Measurements from ENCODE around the gene FARS2. TPM values are rescaled to one million over a fixed set of nuclear protein-coding genes. Genes with fewer than 3 reads are reported as not detected.

The FARS2 gene
- total and polyA plus RNA-seq, 7 experiments from 2014 or later = 16.2 to 28.1 (median 20.8) TPM

DNA sequence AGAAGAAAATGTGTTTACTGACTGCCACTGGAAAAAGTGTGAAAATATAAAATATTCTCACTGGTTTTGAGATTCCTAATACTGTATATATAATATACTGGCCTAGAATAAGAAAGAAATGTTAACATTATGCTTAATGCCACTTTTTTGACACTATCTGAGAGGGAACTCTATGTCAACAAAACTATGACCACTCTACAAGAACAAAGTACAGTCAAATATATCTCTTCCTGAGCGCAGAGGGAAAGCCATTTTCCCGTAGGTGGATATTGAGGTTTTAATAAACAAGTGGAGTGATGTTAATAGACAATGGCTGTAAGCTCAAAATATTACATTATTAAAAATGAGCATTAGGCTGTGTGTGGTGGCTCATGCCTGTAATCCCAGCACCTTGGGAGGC, 25.5 kb upstream of the FARS2 start:
- Mint-ChIP-seq H3K9me3 (no peaks in the 10 kb centered on the region), H3K4me1 (peaks cover 0 to 2% (median 0%) of the 10 kb centered on the region in 7 donors), H3K4me3 (no peak overlapping the region), H3K36me3 (peaks cover 0 to 20% (median 4%) of the 10 kb centered on the region in 5 donors), H3K27me3 (no peaks in the 10 kb centered on the region), H3K27ac (no peak overlapping the region)
- H3K9me3 ChIP-seq (ENCODE audit: control insufficient read depth in 2 of 3, low read length in 3 of 3) = no peaks in the 10 kb centered on the region
- no peak overlapping the region for H3K4me3 ChIP-seq (ENCODE audit: low read length)
- no peaks in the 10 kb centered on the region for H3K4me1 ChIP-seq (ENCODE audit: control insufficient read depth in 2 of 2, insufficient read depth in 2 of 2, low read length in 2 of 2)
- intact Hi-C loops (cut with micrococcal nuclease) = no loop called here
- H3K36me3 ChIP-seq (ENCODE audit: control insufficient read depth in 2 of 3, insufficient read depth in 3 of 3, low read length in 3 of 3) = peaks cover 0 to 9% (median 0%) of the 10 kb centered on the region in 3 experiments
- H3K27me3 ChIP-seq (ENCODE audit: control insufficient read depth in 2 of 2, insufficient read depth in 2 of 2, low read length in 2 of 2) = no peaks in the 10 kb centered on the region
- ChIA-PET POLR2A (no interaction called here), CTCF (no interaction called here)
- no peak for DNase-seq
- ATAC-seq = no peak
- no peak overlapping the region for H3K27ac ChIP-seq (ENCODE audit: low read depth, low read length)

DNA sequence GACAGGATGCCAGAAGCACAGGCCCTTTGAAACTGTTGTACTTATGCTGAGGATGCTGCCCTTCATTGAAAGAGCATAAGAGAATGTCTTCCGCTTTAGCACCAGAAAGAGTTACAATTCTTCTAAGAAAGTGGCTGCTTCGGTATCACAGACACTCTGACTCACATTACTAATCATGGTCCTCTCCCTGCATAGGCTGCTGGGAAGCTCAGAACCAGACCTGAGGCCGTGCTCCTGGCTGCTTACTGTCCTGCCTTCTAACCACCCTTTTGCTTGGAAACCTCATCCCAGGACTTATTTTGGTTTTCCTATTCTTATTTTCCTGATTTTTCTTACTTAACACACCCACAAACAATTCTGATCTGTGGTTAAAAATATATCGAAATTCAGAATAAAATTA, 23.5 kb upstream of the FARS2 start:
- intact Hi-C loops (cut with micrococcal nuclease) = no loop called here

DNA sequence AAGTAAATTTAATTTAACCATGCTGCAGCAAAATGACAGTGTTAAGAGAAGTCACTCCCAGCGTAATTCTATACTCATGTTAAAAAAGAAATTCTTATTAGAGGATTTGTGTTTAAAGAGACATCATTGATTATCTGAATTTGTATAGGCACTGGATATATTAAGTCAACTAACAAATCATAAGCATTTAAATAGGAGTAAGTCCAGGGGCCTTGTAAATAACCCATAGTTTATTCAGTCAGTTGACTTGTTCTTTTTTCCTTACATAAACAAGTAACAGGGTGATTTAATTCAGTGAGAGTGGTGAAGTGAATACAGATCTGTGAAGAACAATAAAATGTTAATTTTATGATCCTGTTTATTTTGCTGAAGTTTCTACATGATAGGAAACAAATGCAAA, 23.0 kb upstream of the FARS2 start:
- Mint-ChIP-seq H3K9me3 (no peaks in the 10 kb centered on the region), H3K36me3 (peaks cover 0 to 28% (median 4%) of the 10 kb centered on the region in 5 donors), H3K27ac (no peak overlapping the region), H3K27me3 (no peaks in the 10 kb centered on the region), H3K4me1 (no peaks in the 10 kb centered on the region), H3K4me3 (no peak overlapping the region)
- ChIA-PET POLR2A (no interaction called here), CTCF (no interaction called here)
- no peaks in the 10 kb centered on the region for H3K4me1 ChIP-seq (ENCODE audit: control insufficient read depth in 2 of 2, insufficient read depth in 2 of 2, low read length in 2 of 2)
- no peaks in the 10 kb centered on the region for H3K9me3 ChIP-seq (ENCODE audit: control insufficient read depth in 2 of 3, low read length in 3 of 3)
- no peaks in the 10 kb centered on the region for H3K27me3 ChIP-seq (ENCODE audit: control insufficient read depth in 2 of 2, insufficient read depth in 2 of 2, low read length in 2 of 2)
- H3K4me3 ChIP-seq (ENCODE audit: low read length) = no peak overlapping the region
- peaks cover 0 to 11% (median 0%) of the 10 kb centered on the region in 3 experiments for H3K36me3 ChIP-seq (ENCODE audit: control insufficient read depth in 2 of 3, insufficient read depth in 3 of 3, low read length in 3 of 3)
- H3K27ac ChIP-seq (ENCODE audit: low read depth, low read length) = no peak overlapping the region
- intact Hi-C loops (cut with micrococcal nuclease) = no loop called here
- DNase-seq = no peak
- no peak for ATAC-seq

More for the DNA sequence above, 23.5 kb upstream of the FARS2 start:
- H3K36me3 ChIP-seq (ENCODE audit: control insufficient read depth in 2 of 3, insufficient read depth in 3 of 3, low read length in 3 of 3) = peaks cover 0 to 11% (median 0%) of the 10 kb centered on the region in 3 experiments
- ATAC-seq (no peak), DNase-seq (no peak)
- no peaks in the 10 kb centered on the region for H3K9me3 Mint-ChIP-seq
- H3K4me1 Mint-ChIP-seq = no peaks in the 10 kb centered on the region
- ChIA-PET POLR2A (no interaction called here), CTCF (no interaction called here)
- H3K4me1 ChIP-seq (ENCODE audit: control insufficient read depth in 2 of 2, insufficient read depth in 2 of 2, low read length in 2 of 2) = no peaks in the 10 kb centered on the region
- peaks cover 0 to 23% (median 4%) of the 10 kb centered on the region in 5 donors for H3K36me3 Mint-ChIP-seq
- H3K27ac ChIP-seq (ENCODE audit: low read depth, low read length) = no peak overlapping the region
- H3K4me3 ChIP-seq (ENCODE audit: low read length) = no peak overlapping the region
- H3K27me3 Mint-ChIP-seq = no peaks in the 10 kb centered on the region
- H3K4me3 Mint-ChIP-seq = no peak overlapping the region
- peak overlapping the region in 2 of 9 donors; percentile 19 to 23 for H3K27ac Mint-ChIP-seq
- no peaks in the 10 kb centered on the region for H3K27me3 ChIP-seq (ENCODE audit: control insufficient read depth in 2 of 2, insufficient read depth in 2 of 2, low read length in 2 of 2)
- no peaks in the 10 kb centered on the region for H3K9me3 ChIP-seq (ENCODE audit: control insufficient read depth in 2 of 3, low read length in 3 of 3)

DNA sequence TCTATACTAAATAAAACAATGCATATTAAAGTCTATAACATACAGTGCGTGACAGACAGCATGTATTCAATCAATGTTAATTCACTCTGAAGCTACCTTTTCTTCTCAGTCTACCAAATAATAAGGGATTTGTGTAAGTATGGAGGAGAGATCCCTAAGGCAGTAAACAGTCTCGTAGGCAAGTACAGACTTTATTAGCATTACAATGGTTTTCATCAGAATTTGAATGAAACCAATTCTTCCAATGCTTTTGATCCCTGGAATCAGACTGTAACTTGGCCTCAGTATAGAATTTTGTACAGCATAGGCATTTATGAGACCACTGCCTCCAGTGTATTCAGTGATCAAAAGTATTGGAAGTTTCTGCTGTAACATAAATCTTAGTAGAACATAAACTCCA, 20.1 kb upstream of the FARS2 start:
- Mint-ChIP-seq H3K4me1 (peaks cover 0 to 13% (median 2%) of the 10 kb centered on the region in 7 donors), H3K27me3 (no peaks in the 10 kb centered on the region), H3K9me3 (no peaks in the 10 kb centered on the region), H3K36me3 (peaks cover 0 to 33% (median 3%) of the 10 kb centered on the region in 5 donors), H3K4me3 (no peak overlapping the region), H3K27ac (peak overlapping the region in 2 of 9 donors; percentile 49 to 65)
- DNase-seq = no peak
- H3K9me3 ChIP-seq (ENCODE audit: control insufficient read depth in 2 of 3, low read length in 3 of 3) = no peaks in the 10 kb centered on the region
- no peak for ATAC-seq
- POLR2A ChIA-PET = no interaction called here
- H3K4me1 ChIP-seq (ENCODE audit: control insufficient read depth in 2 of 2, insufficient read depth in 2 of 2, low read length in 2 of 2) = no peaks in the 10 kb centered on the region
- H3K4me3 ChIP-seq (ENCODE audit: low read length) = no peak overlapping the region
- intact Hi-C loops (cut with micrococcal nuclease) = no loop called here
- no peaks in the 10 kb centered on the region for H3K27me3 ChIP-seq (ENCODE audit: control insufficient read depth in 2 of 2, insufficient read depth in 2 of 2, low read length in 2 of 2)
- no peak overlapping the region for H3K27ac ChIP-seq (ENCODE audit: low read depth, low read length)
- peaks cover 0 to 11% (median 0%) of the 10 kb centered on the region in 3 experiments for H3K36me3 ChIP-seq (ENCODE audit: control insufficient read depth in 2 of 3, insufficient read depth in 3 of 3, low read length in 3 of 3)
- CTCF ChIA-PET = no interaction called here

DNA sequence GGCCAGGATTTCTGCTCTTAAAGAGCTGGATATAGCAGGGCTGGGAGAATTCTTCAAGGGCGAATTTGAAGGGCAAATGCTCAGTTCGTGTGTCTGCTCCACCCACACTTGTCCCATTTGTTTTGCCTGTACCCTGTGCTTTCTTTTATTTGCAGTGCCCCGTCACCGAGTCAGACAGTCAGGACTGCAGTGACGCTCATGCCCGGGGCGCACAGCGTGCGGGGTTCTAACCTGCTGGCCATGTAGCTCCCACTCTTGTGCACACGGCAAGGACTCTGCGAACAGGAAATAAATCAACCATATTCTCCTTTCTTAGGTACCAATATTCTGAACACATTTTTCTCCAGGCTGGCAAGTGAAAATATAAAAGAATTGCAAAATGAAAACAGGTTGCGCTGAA, 18.2 kb upstream of the FARS2 start:
- H3K9me3 ChIP-seq (ENCODE audit: control insufficient read depth in 2 of 3, low read length in 3 of 3) = no peaks in the 10 kb centered on the region
- no peaks in the 10 kb centered on the region for H3K4me1 ChIP-seq (ENCODE audit: control insufficient read depth in 2 of 2, insufficient read depth in 2 of 2, low read length in 2 of 2)
- Mint-ChIP-seq H3K9me3 (no peaks in the 10 kb centered on the region), H3K4me1 (peaks cover 0 to 19% (median 3%) of the 10 kb centered on the region in 7 donors), H3K27me3 (no peaks in the 10 kb centered on the region), H3K4me3 (no peak overlapping the region), H3K36me3 (peaks cover 0 to 37% (median 5%) of the 10 kb centered on the region in 5 donors), H3K27ac (no peak overlapping the region)
- ATAC-seq (no peak), DNase-seq (no peak)
- no peak overlapping the region for H3K4me3 ChIP-seq (ENCODE audit: low read length)
- H3K36me3 ChIP-seq (ENCODE audit: control insufficient read depth in 2 of 3, insufficient read depth in 3 of 3, low read length in 3 of 3) = peaks cover 0 to 11% (median 0%) of the 10 kb centered on the region in 3 experiments
- intact Hi-C loops (cut with micrococcal nuclease) = no loop called here
- H3K27ac ChIP-seq (ENCODE audit: low read depth, low read length) = no peak overlapping the region
- ChIA-PET CTCF (no interaction called here), POLR2A (no interaction called here)
- H3K27me3 ChIP-seq (ENCODE audit: control insufficient read depth in 2 of 2, insufficient read depth in 2 of 2, low read length in 2 of 2) = no peaks in the 10 kb centered on the region

DNA sequence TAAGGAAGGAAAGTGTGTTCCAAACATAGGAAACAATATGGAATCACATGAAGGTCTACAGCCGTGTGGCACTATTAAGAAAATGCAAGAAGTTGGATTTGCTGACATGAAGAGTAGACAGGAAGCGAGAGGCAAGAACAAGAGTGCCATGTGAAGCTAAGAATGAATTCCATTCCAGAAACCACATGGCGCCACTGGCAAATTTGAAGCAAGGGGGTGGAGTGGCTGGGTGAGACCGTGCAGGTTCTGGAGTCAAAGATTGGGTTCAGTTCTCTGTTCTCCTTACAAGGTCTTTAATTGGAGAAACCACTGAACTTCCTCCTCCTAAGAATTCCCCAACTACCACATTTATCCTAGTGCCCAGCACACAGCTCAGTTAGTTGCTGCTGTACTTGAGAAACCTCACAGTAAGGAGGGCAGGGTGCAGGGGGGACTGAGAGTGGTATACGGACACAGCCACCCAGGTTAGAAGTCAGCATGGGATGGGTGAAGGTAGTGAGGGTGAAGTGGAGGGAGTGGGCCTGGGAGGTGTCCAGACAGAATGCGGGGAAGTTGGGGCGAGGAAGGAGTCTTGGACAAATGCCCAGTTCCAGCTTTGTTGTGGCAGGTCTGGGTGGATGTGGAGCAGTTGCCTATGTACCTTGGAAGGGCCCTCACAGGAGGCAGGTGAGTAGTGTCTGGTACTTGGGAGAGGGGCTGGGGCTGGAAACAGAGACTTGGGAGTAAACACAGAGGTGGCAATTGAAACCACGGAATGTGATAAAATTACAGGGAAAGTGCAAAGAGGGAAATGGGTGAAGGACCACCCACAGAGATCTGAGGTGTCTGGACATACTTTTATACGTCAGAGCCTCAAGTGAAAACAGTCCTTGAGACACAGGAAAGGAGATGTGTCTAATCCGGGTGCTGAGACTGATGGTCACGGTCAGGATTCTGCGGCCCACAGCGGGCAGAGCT, 14.9 kb upstream of the FARS2 start:
- Histone ChIP-seq H3K4me3 (ENCODE audit: low read length) (no peak overlapping the region), H3K9me3 (ENCODE audit: control insufficient read depth in 2 of 3, low read length in 3 of 3) (no peaks in the 10 kb centered on the region), H3K27me3 (ENCODE audit: control insufficient read depth in 2 of 2, insufficient read depth in 2 of 2, low read length in 2 of 2) (no peaks in the 10 kb centered on the region), H3K4me1 (ENCODE audit: control insufficient read depth in 2 of 2, insufficient read depth in 2 of 2, low read length in 2 of 2) (no peaks in the 10 kb centered on the region), H3K36me3 (ENCODE audit: control insufficient read depth in 2 of 3, insufficient read depth in 3 of 3, low read length in 3 of 3) (no peaks in the 10 kb centered on the region), H3K27ac (ENCODE audit: low read depth, low read length) (no peak overlapping the region)
- no peak overlapping the region for H3K4me3 Mint-ChIP-seq
- DNase-seq (no peak), ATAC-seq (no peak)
- peaks cover 0 to 27% (median 7%) of the 10 kb centered on the region in 7 donors for H3K4me1 Mint-ChIP-seq
- intact Hi-C loops (cut with micrococcal nuclease) = no loop called here
- peaks cover 5 to 32% (median 14%) of the 10 kb centered on the region in 5 donors for H3K36me3 Mint-ChIP-seq
- CTCF ChIA-PET = no interaction called here
- peaks cover 0 to 3% (median 0%) of the 10 kb centered on the region in 11 donors for H3K9me3 Mint-ChIP-seq
- POLR2A ChIA-PET = no interaction called here
- H3K27ac Mint-ChIP-seq = peak overlapping the region in 1 of 9 donors; percentile 6
- H3K27me3 Mint-ChIP-seq = no peaks in the 10 kb centered on the region

DNA sequence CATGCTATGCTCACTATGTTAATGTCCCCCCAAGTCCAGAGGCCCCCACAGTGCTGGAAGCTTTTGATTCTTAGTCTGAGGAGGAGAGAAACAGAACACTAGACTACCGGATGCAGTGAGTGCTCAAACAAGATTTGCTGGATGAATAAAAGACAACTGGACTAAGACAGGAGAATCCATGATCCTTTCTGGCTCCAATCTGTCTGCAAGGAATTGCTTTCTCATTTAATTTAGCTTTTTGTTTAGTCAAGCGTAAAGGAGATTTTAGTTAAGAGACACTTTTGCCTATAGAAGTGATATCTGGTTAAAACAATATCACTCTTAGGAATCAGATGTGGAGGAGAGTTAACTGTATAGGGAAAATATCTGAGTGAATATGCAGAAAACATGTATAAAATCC, 14.1 kb upstream of the FARS2 start:
- POLR2A ChIA-PET = no interaction called here
- H3K4me1 ChIP-seq (ENCODE audit: control insufficient read depth in 2 of 2, insufficient read depth in 2 of 2, low read length in 2 of 2) = no peaks in the 10 kb centered on the region
- no peaks in the 10 kb centered on the region for H3K27me3 Mint-ChIP-seq
- intact Hi-C loops (cut with micrococcal nuclease) = no loop called here
- no peak overlapping the region for H3K27ac Mint-ChIP-seq
- peaks cover 0 to 27% (median 7%) of the 10 kb centered on the region in 7 donors for H3K4me1 Mint-ChIP-seq
- no peak overlapping the region for H3K4me3 Mint-ChIP-seq
- no peak for ATAC-seq
- H3K36me3 ChIP-seq (ENCODE audit: control insufficient read depth in 2 of 3, insufficient read depth in 3 of 3, low read length in 3 of 3) = no peaks in the 10 kb centered on the region
- DNase-seq = no peak
- CTCF ChIA-PET = no interaction called here
- H3K27me3 ChIP-seq (ENCODE audit: control insufficient read depth in 2 of 2, insufficient read depth in 2 of 2, low read length in 2 of 2) = no peaks in the 10 kb centered on the region
- peaks cover 0 to 3% (median 0%) of the 10 kb centered on the region in 11 donors for H3K9me3 Mint-ChIP-seq
- no peaks in the 10 kb centered on the region for H3K9me3 ChIP-seq (ENCODE audit: control insufficient read depth in 2 of 3, low read length in 3 of 3)
- no peak overlapping the region for H3K4me3 ChIP-seq (ENCODE audit: low read length)
- H3K36me3 Mint-ChIP-seq = peaks cover 5 to 37% (median 19%) of the 10 kb centered on the region in 5 donors
- H3K27ac ChIP-seq (ENCODE audit: low read depth, low read length) = no peak overlapping the region

All from naive thymus-derived CD4-positive, alpha-beta T cell (primary cell).